ENCODE data around the gene TUT4. TPM values are rescaled to one million over a fixed set of nuclear protein-coding genes. Genes with fewer than 3 reads are reported as not detected.

TUT4 gene
- total RNA-seq, 1 experiment from 2014 or later: 71.2 TPM

GRCh38 chr1:52571783-52572182 lies 18.9 kb upstream of the TUT4 start:
- DNase-seq (ENCODE audit: low spot score): peak; percentile 36
- peaks cover 8% of the 10 kb centered on the region for H3K4me1 ChIP-seq (ENCODE audit: insufficient read depth, low read length, poor library complexity, severe bottlenecking)
- BruUV-seq (replicated peaks): no TSS peak
- intact Hi-C loops (cut with micrococcal nuclease; ENCODE audit: unreplicated experiment): no loop called here
- H3K9me3 ChIP-seq (ENCODE audit: low read depth, low read length, poor library complexity, severe bottlenecking): no peaks in the 10 kb centered on the region
- POLR2A ChIA-PET (ENCODE audit: low non-redundant PET): no interaction called here
- no peaks in the 10 kb centered on the region for H3K27me3 ChIP-seq (replicated peaks; ENCODE audit: insufficient read depth, low read depth, low read length, poor library complexity)
- H3K36me3 ChIP-seq (ENCODE audit: insufficient read depth, low read length, poor library complexity, severe bottlenecking): no peaks in the 10 kb centered on the region
- TF ChIP-seq EZH2 (IDR thresholded peaks at IDR 0.05; ENCODE audit: borderline replicate concordance, low read depth, low read length, poor library complexity, severe bottlenecking): no peak
- TF ChIP-seq CTCF (conservative IDR thresholded peaks at IDR 0.05; ENCODE audit: low read depth, low read length): no peak
- CTCF ChIA-PET: no interaction called here
- H3K27ac ChIP-seq (ENCODE audit: low read depth, low read length, poor library complexity, severe bottlenecking): no peak overlapping the region
- no peak overlapping the region for H3K4me3 ChIP-seq (ENCODE audit: low read depth, low read length, poor library complexity, severe bottlenecking)

- H3K27me3 ChIP-seq (replicated peaks; ENCODE audit: insufficient read depth, low read depth, low read length, poor library complexity): no peaks in the 10 kb centered on the region
- CTCF ChIA-PET: no interaction called here
- no TSS peak for BruUV-seq (replicated peaks)
- intact Hi-C loops (cut with micrococcal nuclease; ENCODE audit: unreplicated experiment): no loop called here
- no peak overlapping the region for H3K4me3 ChIP-seq (ENCODE audit: low read depth, low read length, poor library complexity, severe bottlenecking)
- no peak for DNase-seq (ENCODE audit: low spot score)
- H3K36me3 ChIP-seq (ENCODE audit: insufficient read depth, low read length, poor library complexity, severe bottlenecking): no peaks in the 10 kb centered on the region
- H3K9me3 ChIP-seq (ENCODE audit: low read depth, low read length, poor library complexity, severe bottlenecking): no peaks in the 10 kb centered on the region
- POLR2A ChIA-PET (ENCODE audit: low non-redundant PET): no interaction called here
- peaks cover 5% of the 10 kb centered on the region for H3K4me1 ChIP-seq (ENCODE audit: insufficient read depth, low read length, poor library complexity, severe bottlenecking)
- no peak overlapping the region for H3K27ac ChIP-seq (ENCODE audit: low read depth, low read length, poor library complexity, severe bottlenecking)
- TF ChIP-seq EZH2 (IDR thresholded peaks at IDR 0.05; ENCODE audit: borderline replicate concordance, low read depth, low read length, poor library complexity, severe bottlenecking) (no peak), CTCF (conservative IDR thresholded peaks at IDR 0.05; ENCODE audit: low read depth, low read length) (no peak)
Measured at GRCh38 chr1:52569449-52570210, 16.7 kb upstream of the TUT4 start.

GRCh38 chr1:52567943-52568342 lies 15.1 kb upstream of the TUT4 start:
- Histone ChIP-seq H3K27ac (ENCODE audit: low read depth, low read length, poor library complexity, severe bottlenecking) (no peak overlapping the region), H3K27me3 (replicated peaks; ENCODE audit: insufficient read depth, low read depth, low read length, poor library complexity) (no peaks in the 10 kb centered on the region), H3K36me3 (ENCODE audit: insufficient read depth, low read length, poor library complexity, severe bottlenecking) (no peaks in the 10 kb centered on the region), H3K4me3 (ENCODE audit: low read depth, low read length, poor library complexity, severe bottlenecking) (no peak overlapping the region), H3K4me1 (ENCODE audit: insufficient read depth, low read length, poor library complexity, severe bottlenecking) (no peaks in the 10 kb centered on the region), H3K9me3 (ENCODE audit: low read depth, low read length, poor library complexity, severe bottlenecking) (no peaks in the 10 kb centered on the region)
- no TSS peak for BruUV-seq (replicated peaks)
- no peak for DNase-seq (ENCODE audit: low spot score)
- intact Hi-C loops (cut with micrococcal nuclease; ENCODE audit: unreplicated experiment): no loop called here
- no peak for TF ChIP-seq CTCF (conservative IDR thresholded peaks at IDR 0.05; ENCODE audit: low read depth, low read length)
- no peak for TF ChIP-seq EZH2 (IDR thresholded peaks at IDR 0.05; ENCODE audit: borderline replicate concordance, low read depth, low read length, poor library complexity, severe bottlenecking)
- POLR2A ChIA-PET (ENCODE audit: low non-redundant PET): interaction anchor here (0.6 kb wide), 1 partner anchor 34 kb away, joined by 4 read pairs; no protein-coding TSS in a partner anchor
- CTCF ChIA-PET: no interaction called here
